Activated CD8-positive, alpha-beta T cell treated with anti-CD3 and anti-CD28 coated beads for 36 hours (primary cell): ENCODE measurements around the gene PCDHGA10. TPM values are rescaled to one million over a fixed set of nuclear protein-coding genes. Genes with fewer than 3 reads are reported as not detected.

Experiments
- ATAC-seq: fragments of 200-7000 bp; cut with Tn5 transposase; one replicate; pipeline ENCODE4 v1.10.0; 2021; ENCODE audit warnings: mild to moderate bottlenecking, moderate library complexity
- CTCF ChIA-PET: fragments of 350-600 bp; sonication (Branson Sonifier 250); formaldehyde crosslinking; loops from one replicate; lab custom pipeline; 2021; ENCODE audit warnings: antibody characterized with exemption; lab: Charles Lee
- POLR2A ChIA-PET: fragments of 350-600 bp; sonication (Branson Sonifier 250); formaldehyde crosslinking; loops from one replicate; lab custom pipeline; 2021; ENCODE audit warnings: antibody characterized with exemption; lab: Charles Lee
- DNase-seq: peaks from one replicate; pipeline ENCODE4 v3.0.0-alpha.2; 2020
- H3K27ac Mint-ChIP-seq: one replicate; pipeline ENCODE4 v1.8.0; 2021; ENCODE audit warnings: mild to moderate bottlenecking, mixed read lengths
- H3K27me3 Mint-ChIP-seq: one replicate; pipeline ENCODE4 v1.8.0; 2021; ENCODE audit warnings: mixed read lengths
- H3K36me3 Mint-ChIP-seq: one replicate; pipeline ENCODE4 v1.8.0; 2021; ENCODE audit warnings: low read depth, mixed read lengths
- H3K4me1 Mint-ChIP-seq: one replicate; pipeline ENCODE4 v1.8.0; 2021; ENCODE audit warnings: low read depth, mixed read lengths
- H3K4me3 Mint-ChIP-seq: one replicate; pipeline ENCODE4 v1.8.0; 2021; ENCODE audit warnings: mild to moderate bottlenecking, moderate library complexity, mixed read lengths
- H3K9me3 Mint-ChIP-seq: one replicate; pipeline ENCODE4 v1.8.0; 2021; ENCODE audit warnings: mixed read lengths
- intact Hi-C: fragments of 100-400 bp; cut with micrococcal nuclease; formaldehyde crosslinking; loops from one replicate; pipeline ENCODE4 v1.10.0; 2022
- total RNA-seq, 2 experiments: library from RNA; stranded (reverse); gene quantifications; one replicate each; pipeline ENCODE4 v1.2.3, GENCODE V29; 2021
- TF ChIP-seq, protein P1 (sequence below): fragments of 200-600 bp; IDR thresholded peaks from one replicate; pipeline ENCODE4 v1.8.0; 2022; ENCODE audit warnings: antibody characterized with exemption, mild to moderate bottlenecking

PCDHGA10 gene
- total RNA-seq, 2 experiments from 2014 or later = not detected

DNA sequence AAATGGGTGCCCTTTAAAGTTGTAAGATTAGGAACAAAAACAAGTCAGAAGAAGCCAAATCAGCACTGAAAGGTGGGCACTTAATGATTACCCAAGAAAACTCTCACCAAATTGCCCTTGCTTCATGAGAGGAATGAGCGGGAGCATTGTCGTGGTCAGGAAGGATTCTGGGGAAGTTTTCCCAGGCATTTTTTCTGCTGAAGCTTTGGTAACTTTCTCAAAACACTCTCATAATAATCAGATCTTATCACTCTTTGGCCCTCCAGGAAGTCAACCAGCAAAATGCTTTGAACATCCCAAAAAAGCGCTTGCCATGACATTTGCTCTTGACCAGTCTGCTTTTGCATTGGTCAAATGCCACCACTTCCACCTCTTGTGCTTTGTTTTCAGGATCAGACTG, 52.6 kb downstream of the PCDHGA10 start:
- no peak overlapping the region for H3K27ac Mint-ChIP-seq
- POLR2A ChIA-PET = no interaction called here
- intact Hi-C loops = no loop called here

More for the DNA sequence above, 52.6 kb downstream of the PCDHGA10 start:
- Mint-ChIP-seq H3K36me3 (no peaks in the 10 kb centered on the region), H3K9me3 (peaks cover 3% of the 10 kb centered on the region), H3K4me1 (no peaks in the 10 kb centered on the region), H3K27me3 (peaks cover 17% of the 10 kb centered on the region), H3K4me3 (no peak overlapping the region)
- ATAC-seq = no peak
- TF ChIP-seq, protein P1, sequence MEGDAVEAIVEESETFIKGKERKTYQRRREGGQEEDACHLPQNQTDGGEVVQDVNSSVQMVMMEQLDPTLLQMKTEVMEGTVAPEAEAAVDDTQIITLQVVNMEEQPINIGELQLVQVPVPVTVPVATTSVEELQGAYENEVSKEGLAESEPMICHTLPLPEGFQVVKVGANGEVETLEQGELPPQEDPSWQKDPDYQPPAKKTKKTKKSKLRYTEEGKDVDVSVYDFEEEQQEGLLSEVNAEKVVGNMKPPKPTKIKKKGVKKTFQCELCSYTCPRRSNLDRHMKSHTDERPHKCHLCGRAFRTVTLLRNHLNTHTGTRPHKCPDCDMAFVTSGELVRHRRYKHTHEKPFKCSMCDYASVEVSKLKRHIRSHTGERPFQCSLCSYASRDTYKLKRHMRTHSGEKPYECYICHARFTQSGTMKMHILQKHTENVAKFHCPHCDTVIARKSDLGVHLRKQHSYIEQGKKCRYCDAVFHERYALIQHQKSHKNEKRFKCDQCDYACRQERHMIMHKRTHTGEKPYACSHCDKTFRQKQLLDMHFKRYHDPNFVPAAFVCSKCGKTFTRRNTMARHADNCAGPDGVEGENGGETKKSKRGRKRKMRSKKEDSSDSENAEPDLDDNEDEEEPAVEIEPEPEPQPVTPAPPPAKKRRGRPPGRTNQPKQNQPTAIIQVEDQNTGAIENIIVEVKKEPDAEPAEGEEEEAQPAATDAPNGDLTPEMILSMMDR = no peak
- CTCF ChIA-PET = interaction anchor here (0.9 to 1.4 kb wide), 2 partner anchors 35 to 46 kb away, joined by 3 to 4 read pairs; partner anchors contain the start of gene PCDHGA12
- DNase-seq = no peak

Other genes starting within 250 kb of the PCDHGA10 start
- not detected for gene PCDHB7, start 240.3 kb upstream of the PCDHGA10 start, total RNA-seq
- not detected for gene PCDHB8, start 235.2 kb upstream of the PCDHGA10 start, total RNA-seq
- not detected for gene PCDHB16, start 230.6 kb upstream of the PCDHGA10 start, total RNA-seq
- gene PCDHB9, start 225.8 kb upstream of the PCDHGA10 start, total RNA-seq = not detected
- gene PCDHB10, start 220.6 kb upstream of the PCDHGA10 start, total RNA-seq = not detected
- gene PCDHB11, start 213.4 kb upstream of the PCDHGA10 start, total RNA-seq = not detected
- gene PCDHB12, start 204.3 kb upstream of the PCDHGA10 start, total RNA-seq = not detected
- gene PCDHB13, start 199.1 kb upstream of the PCDHGA10 start, total RNA-seq = not detected
- not detected for gene PCDHB14, start 189.6 kb upstream of the PCDHGA10 start, total RNA-seq
- not detected for gene PCDHB15, start 167.6 kb upstream of the PCDHGA10 start, total RNA-seq
- gene SLC25A2, start 108.9 kb upstream of the PCDHGA10 start, total RNA-seq = under 1 TPM in 1 of 2 experiments, not detected in 1; 0.25 TPM
- gene TAF7, start 92.2 kb upstream of the PCDHGA10 start, total RNA-seq = 10 to 100 TPM; 56.2 to 58.1 TPM
- under 1 TPM in 1 of 2 experiments, not detected in 1; 0.07 TPM for gene PCDHGA1, start 82.5 kb upstream of the PCDHGA10 start, total RNA-seq
- gene PCDHGA2, start 74.2 kb upstream of the PCDHGA10 start, total RNA-seq = not detected
- not detected for gene PCDHGA3, start 69.2 kb upstream of the PCDHGA10 start, total RNA-seq
- gene PCDHGB1, start 62.9 kb upstream of the PCDHGA10 start, total RNA-seq = not detected
- not detected for gene PCDHGA4, start 58.0 kb upstream of the PCDHGA10 start, total RNA-seq
- gene PCDHGB2, start 53.0 kb upstream of the PCDHGA10 start, total RNA-seq = under 1 TPM; 0.11 to 0.14 TPM
- gene PCDHGA5, start 48.8 kb upstream of the PCDHGA10 start, total RNA-seq = not detected
- under 1 TPM; 0.07 to 0.16 TPM for gene PCDHGB3, start 42.7 kb upstream of the PCDHGA10 start, total RNA-seq
- gene PCDHGA6, start 39.1 kb upstream of the PCDHGA10 start, total RNA-seq = not detected
- gene PCDHGA7, start 30.2 kb upstream of the PCDHGA10 start, total RNA-seq = not detected
- not detected for gene PCDHGB4, start 25.3 kb upstream of the PCDHGA10 start, total RNA-seq
- gene PCDHGA8, start 20.4 kb upstream of the PCDHGA10 start, total RNA-seq = not detected
- under 1 TPM in 1 of 2 experiments, not detected in 1; 0.11 TPM for gene PCDHGB5, start 15.0 kb upstream of the PCDHGA10 start, total RNA-seq
- gene PCDHGA9, start 10.2 kb upstream of the PCDHGA10 start, total RNA-seq = under 1 TPM in 1 of 2 experiments, not detected in 1; 0.09 TPM
- under 1 TPM in 1 of 2 experiments, not detected in 1; 0.09 TPM for gene PCDHGB6, start 5.0 kb upstream of the PCDHGA10 start, total RNA-seq
- not detected for gene PCDHGB7, start 4.7 kb downstream of the PCDHGA10 start, total RNA-seq
- not detected for gene PCDHGA11, start 8.1 kb downstream of the PCDHGA10 start, total RNA-seq
- gene PCDHGA12, start 17.5 kb downstream of the PCDHGA10 start, total RNA-seq = not detected
- not detected for gene PCDHGC3, start 63.0 kb downstream of the PCDHGA10 start, total RNA-seq
- gene PCDHGC4, start 72.0 kb downstream of the PCDHGA10 start, total RNA-seq = not detected
- gene PCDHGC5, start 76.1 kb downstream of the PCDHGA10 start, total RNA-seq = not detected
- 100 to 1,000 TPM; 209 to 218 TPM for gene DIAPH1, start 206.0 kb downstream of the PCDHGA10 start, total RNA-seq
- 10 to 100 TPM; 94.8 to 98.3 TPM for gene HDAC3, start 223.9 kb downstream of the PCDHGA10 start, total RNA-seq
- 10 to 100 TPM; 31.4 to 35.6 TPM for gene RELL2, start 224.0 kb downstream of the PCDHGA10 start, total RNA-seq
- gene FCHSD1, start 238.4 kb downstream of the PCDHGA10 start, total RNA-seq = 10 to 100 TPM; 30.1 to 31.8 TPM